GM21360 (cell line): ENCODE data around the gene NR6A1.

ENCODE experiments used
- ATAC-seq: cut with Tn5 transposase; IDR thresholded peaks from one replicate; pipeline ENCODE4 v1.9.1; 2021; ENCODE audit warnings: mild to moderate bottlenecking, moderate library complexity; ENCODE audit not compliant: unreplicated experiment

Gene NR6A1

GRCh38 chr9:124771021-124771866, at the start of gene NR6A1:
NR6A1 (minus strand) TSS chr9:124771311.
- ATAC-seq, result peak; percentile 83

- no peak for ATAC-seq
These were observed 47.5 kb upstream of the NR6A1 start for GRCh38 chr9:124818431-124819281.

GRCh38 chr9:124815601-124816000, 44.5 kb upstream of the NR6A1 start:
- ATAC-seq, result no peak

GRCh38 chr9:124814164-124814535, 43.0 kb upstream of the NR6A1 start:
- ATAC-seq, result no peak

GRCh38 chr9:124813501-124814163, 42.5 kb upstream of the NR6A1 start:
- ATAC-seq, result no peak

- no peak for ATAC-seq
These were observed 41.9 kb upstream of the NR6A1 start for GRCh38 chr9:124813041-124813440.

GRCh38 chr9:124812441-124812876, 41.3 kb upstream of the NR6A1 start:
- no peak for ATAC-seq

GRCh38 chr9:124810663-124811355, 39.7 kb upstream of the NR6A1 start:
- ATAC-seq, result no peak

GRCh38 chr9:124809741-124810500, 38.8 kb upstream of the NR6A1 start:
- ATAC-seq, result no peak

- ATAC-seq, result no peak
These were observed 38.1 kb upstream of the NR6A1 start for GRCh38 chr9:124809211-124809610.

- no peak for ATAC-seq
These were observed 37.3 kb upstream of the NR6A1 start for GRCh38 chr9:124808246-124808956.

GRCh38 chr9:124805186-124805585, 34.1 kb upstream of the NR6A1 start:
- ATAC-seq, result no peak

GRCh38 chr9:124803911-124804310, 32.8 kb upstream of the NR6A1 start:
- ATAC-seq, result no peak

GRCh38 chr9:124802426-124802825, 31.3 kb upstream of the NR6A1 start:
- no peak for ATAC-seq

GRCh38 chr9:124801356-124801755, 30.2 kb upstream of the NR6A1 start:
- no peak for ATAC-seq

GRCh38 chr9:124800306-124801259, 29.5 kb upstream of the NR6A1 start:
- ATAC-seq, result peak; percentile 67

GRCh38 chr9:124799274-124800006, 28.3 kb upstream of the NR6A1 start:
- no peak for ATAC-seq
